Effector CD4-positive, alpha-beta T cell (primary cell): ENCODE data around the gene OR2A42.
"Not testable (repeated sequence)": the region's sequence is repeated elsewhere in the genome, so short reads cannot be mapped to it uniquely, and the experiment has no call there.

ENCODE experiments used
- DNase-seq: peaks from one replicate; pipeline ENCODE4 v3.0.0-alpha.2; 2020

The OR2A42 gene

GRCh38 chr7:144220531-144220930, 18.9 kb downstream of the OR2A42 start:
- DNase-seq: not testable (repeated sequence)

GRCh38 chr7:144219149-144219548, 20.3 kb downstream of the OR2A42 start:
- not testable (repeated sequence) for DNase-seq

GRCh38 chr7:144218581-144218980, 20.8 kb downstream of the OR2A42 start:
- DNase-seq: not testable (repeated sequence)

GRCh38 chr7:144217200-144217599, 22.2 kb downstream of the OR2A42 start:
- DNase-seq: not testable (repeated sequence)

GRCh38 chr7:144205306-144205705, 34.1 kb downstream of the OR2A42 start:
- DNase-seq: not testable (repeated sequence)

- not testable (repeated sequence) for DNase-seq
Observed at GRCh38 chr7:144203086-144203485, 36.3 kb downstream of the OR2A42 start.

GRCh38 chr7:144201978-144202377, 37.4 kb downstream of the OR2A42 start:
- DNase-seq: not testable (repeated sequence)

GRCh38 chr7:144198934-144199333, 40.5 kb downstream of the OR2A42 start:
- not testable (repeated sequence) for DNase-seq

GRCh38 chr7:144195212-144195872, 44.1 kb downstream of the OR2A42 start, which contains the start of gene ARHGEF35:
Gene ARHGEF35 (minus strand): TSS chr7:144195833. CDS start chr7:144188383, 7,450 bp downstream.
- DNase-seq: not testable (repeated sequence)

GRCh38 chr7:144194453-144194852, 45.0 kb downstream of the OR2A42 start:
- DNase-seq: not testable (repeated sequence)

- DNase-seq: not testable (repeated sequence)
Observed at GRCh38 chr7:144193782-144194181, 45.6 kb downstream of the OR2A42 start.

- DNase-seq: not testable (repeated sequence)
Observed at GRCh38 chr7:144188578-144189171, 50.7 kb downstream of the OR2A42 start.

GRCh38 chr7:144187848-144188247, 51.6 kb downstream of the OR2A42 start:
- not testable (repeated sequence) for DNase-seq

GRCh38 chr7:144183166-144183565, 56.2 kb downstream of the OR2A42 start, which contains the start of gene CTAGE4:
Gene CTAGE4 (plus strand): TSS chr7:144183466. CDS start chr7:144183504, 38 bp downstream.
- not testable (repeated sequence) for DNase-seq

GRCh38 chr7:144179165-144179479, 60.3 kb downstream of the OR2A42 start:
- not testable (repeated sequence) for DNase-seq

- peak; percentile 16 for DNase-seq
Observed at GRCh38 chr7:144178380-144179164, 60.8 kb downstream of the OR2A42 start.
